HG03432 (cell line): ENCODE results near the gene RGL2.
"Not testable (repeated sequence)": the region's sequence is repeated elsewhere in the genome, so short reads cannot be mapped to it uniquely, and the experiment has no call there.

Source experiments
- ATAC-seq: cut with Tn5 transposase; IDR thresholded peaks from one replicate; pipeline ENCODE4 v1.9.1; 2021; ENCODE audit warnings: mild to moderate bottlenecking, moderate library complexity; ENCODE audit not compliant: unreplicated experiment

Gene RGL2

DNA sequence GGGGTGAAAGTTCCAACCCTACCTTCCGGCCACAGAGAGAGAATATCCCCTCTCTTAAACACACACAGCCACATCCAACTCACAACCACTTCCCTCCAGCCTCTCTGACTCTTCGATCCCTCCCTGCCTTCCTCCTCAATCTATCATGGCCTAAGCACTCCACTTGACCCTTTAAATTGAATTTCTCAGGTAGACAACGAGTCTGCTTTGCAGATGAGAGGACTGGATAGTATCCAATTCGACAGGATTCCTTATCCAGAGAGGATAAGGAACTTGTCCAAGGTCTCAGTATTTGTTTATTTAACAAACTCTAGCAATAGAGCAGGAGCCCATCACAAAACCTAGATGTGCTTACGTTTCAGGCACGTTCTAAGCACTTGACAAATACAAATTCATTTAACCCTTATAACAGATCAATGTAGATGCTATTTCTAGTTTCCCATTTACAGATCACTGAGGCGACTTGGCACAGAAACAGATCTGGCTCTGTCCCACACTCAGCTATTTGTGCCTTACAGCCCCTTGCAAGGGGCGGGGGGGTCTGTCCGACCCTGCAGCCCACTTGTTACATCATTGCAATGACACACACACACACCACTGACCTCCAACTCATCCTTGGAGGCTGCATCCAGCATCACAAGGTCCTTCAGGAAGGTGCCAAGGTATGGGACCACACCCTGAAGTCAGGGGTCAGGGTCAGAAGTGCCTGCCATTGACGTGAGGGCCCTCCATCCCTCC lies 4.5 kb downstream of the RGL2 start:
- ATAC-seq: no peak

- no peak for ATAC-seq
Measured at GRCh38 chr6:33292996-33293682, 5.6 kb downstream of the RGL2 start.

GRCh38 chr6:33290459-33290858 lies 8.3 kb downstream of the RGL2 start:
- ATAC-seq: no peak

DNA sequence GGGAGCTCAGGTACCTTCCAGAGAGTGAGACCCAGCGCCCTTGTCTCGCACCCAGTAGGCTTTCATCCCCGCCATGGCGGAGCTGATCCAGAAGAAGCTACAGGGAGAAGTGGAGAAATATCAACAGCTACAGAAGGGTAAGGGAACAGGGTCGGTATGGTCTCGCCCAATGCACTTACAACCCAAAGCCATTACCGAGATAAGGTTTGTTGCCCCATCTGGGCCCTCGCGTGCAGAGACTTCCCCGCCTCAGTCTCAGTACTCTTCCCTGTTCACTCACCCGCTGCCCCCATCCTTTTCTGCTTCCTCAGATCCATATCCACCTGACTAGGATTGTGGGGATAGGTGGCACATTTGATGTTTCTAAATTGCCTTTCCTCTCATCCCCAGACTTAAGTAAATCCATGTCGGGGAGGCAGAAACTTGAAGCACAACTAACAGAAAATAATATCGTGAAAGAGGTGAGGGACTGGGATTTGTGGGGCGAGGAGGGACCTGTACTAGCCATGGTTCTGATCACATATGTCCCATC lies 8.9 kb downstream of the RGL2 start:
- no peak for ATAC-seq

- peak; percentile 84 for ATAC-seq
Measured at GRCh38 chr6:33288921-33289783, 9.6 kb downstream of the RGL2 start, which contains the start of the genes PFDN6 and WDR46. Gene PFDN6 (plus strand): TSS chr6:33289601. CDS start chr6:33289857, 256 bp downstream. Gene WDR46 (minus strand): TSS chr6:33289239. CDS start chr6:33289170, 69 bp downstream.

GRCh38 chr6:33288141-33288920 lies 10.4 kb downstream of the RGL2 start:
- ATAC-seq: no peak

DNA sequence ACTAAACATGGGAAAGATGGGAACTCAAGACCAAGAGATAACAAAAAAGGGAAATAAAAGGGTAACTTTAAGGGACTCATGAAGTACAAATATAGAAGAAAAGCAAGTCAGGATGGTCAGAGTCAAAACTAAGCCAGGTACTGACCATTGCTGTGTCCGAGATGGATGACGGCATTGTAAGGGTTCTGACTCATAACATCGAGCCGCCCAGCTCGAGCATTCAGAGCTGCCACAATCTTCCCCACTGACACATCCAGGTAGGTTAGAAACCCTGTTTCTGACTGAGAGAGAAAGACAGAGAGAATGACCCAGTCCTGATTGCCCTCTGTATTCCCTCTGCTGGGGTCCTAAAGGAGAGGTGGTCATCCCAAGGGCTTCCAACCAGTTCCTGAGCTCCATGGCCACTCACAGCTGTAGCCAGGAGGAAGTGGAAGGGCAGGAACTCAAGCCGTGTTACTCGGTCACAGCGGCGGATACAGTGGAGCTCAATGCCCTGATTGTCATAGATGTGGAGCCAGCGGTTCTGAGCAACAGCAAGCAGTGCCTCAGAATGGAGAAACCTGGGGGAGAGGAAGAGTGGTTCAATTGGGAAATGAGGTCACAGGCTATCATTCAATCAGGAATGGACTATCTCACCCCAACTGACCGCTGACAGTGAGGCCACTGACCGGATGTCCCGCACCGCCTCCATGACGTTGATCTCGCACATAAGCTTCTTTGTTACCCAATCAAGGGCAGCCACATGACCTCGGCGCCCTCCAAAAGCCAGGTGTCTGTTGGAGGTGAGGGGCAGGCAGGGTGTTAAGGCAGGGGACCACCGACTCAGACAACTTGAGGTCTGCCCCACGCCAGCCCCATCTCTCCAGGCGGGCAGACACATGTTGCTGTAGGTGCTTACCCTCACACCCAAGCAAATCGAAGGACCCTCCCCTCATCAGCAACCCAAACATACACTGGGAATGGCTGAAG lies 11.5 kb downstream of the RGL2 start:
- no peak for ATAC-seq

GRCh38 chr6:33285214-33285613 lies 13.5 kb downstream of the RGL2 start:
- not testable (repeated sequence) for ATAC-seq

DNA sequence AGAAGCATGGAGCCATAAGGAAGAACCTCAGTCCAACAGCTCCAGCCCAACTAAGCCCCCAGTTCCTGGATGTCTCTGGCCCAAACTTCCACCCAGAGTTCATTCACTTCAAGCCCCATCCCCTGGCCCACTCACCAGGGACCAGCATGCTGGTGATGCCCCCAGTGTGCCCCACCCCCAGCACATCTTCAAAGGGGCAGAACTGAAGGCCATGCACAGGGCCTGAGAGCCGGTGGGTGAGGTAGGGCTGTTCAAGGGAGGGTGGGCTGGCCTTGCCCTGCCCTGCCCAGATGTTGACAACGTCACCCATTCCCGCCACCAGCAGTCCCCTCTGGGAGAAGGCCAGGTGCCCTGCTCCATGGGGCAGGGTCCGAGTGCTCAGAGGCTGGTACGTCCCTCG lies 18.2 kb downstream of the RGL2 start:
- no peak for ATAC-seq

- no peak for ATAC-seq
Measured at GRCh38 chr6:33279971-33280511, 18.7 kb downstream of the RGL2 start.

GRCh38 chr6:33279257-33279695 lies 19.5 kb downstream of the RGL2 start:
- no peak for ATAC-seq

DNA sequence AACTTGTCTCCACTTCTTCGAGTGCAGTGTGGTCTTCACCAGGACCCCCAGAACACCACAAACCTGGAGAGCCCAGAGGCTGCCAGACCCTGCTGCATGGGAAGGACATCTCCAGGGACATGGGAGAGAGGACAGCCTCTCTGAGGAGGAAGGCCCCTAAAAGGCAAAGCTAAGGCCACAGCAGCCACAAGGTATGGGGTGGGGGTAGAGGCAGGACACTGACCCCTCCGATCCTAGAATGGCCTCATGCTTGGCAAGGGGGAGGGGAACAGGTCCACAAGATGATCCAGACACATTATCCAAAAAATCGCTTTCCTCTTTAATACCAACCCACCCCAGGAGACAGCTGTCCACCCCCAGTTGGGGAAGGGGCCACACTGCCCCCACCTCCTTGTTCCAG lies 19.9 kb downstream of the RGL2 start:
- ATAC-seq: no peak

GRCh38 chr6:33278392-33278741 lies 20.4 kb downstream of the RGL2 start:
- no peak for ATAC-seq

DNA sequence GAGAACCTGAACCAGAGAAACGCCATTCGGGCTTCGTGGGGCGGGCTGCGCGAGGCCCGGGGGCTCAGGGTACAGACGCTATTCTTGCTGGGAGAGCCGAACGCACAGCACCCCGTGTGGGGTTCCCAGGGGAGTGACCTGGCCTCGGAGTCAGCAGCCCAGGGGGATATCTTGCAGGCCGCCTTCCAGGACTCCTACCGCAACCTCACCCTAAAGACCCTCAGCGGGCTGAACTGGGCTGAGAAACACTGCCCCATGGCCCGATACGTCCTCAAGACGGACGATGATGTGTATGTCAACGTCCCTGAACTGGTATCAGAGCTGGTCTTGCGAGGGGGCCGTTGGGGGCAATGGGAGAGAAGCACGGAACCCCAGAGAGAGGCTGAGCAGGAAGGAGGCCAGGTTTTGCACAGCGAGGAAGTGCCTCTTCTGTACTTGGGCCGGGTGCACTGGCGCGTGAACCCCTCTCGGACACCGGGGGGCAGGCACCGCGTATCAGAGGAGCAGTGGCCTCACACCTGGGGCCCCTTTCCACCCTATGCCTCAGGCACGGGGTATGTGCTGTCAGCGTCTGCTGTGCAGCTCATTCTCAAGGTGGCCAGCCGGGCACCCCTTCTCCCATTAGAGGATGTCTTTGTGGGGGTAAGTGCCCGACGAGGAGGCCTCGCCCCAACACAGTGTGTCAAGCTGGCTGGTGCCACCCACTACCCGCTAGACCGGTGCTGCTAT lies 20.9 kb downstream of the RGL2 start:
- peak; percentile 10 for ATAC-seq

DNA sequence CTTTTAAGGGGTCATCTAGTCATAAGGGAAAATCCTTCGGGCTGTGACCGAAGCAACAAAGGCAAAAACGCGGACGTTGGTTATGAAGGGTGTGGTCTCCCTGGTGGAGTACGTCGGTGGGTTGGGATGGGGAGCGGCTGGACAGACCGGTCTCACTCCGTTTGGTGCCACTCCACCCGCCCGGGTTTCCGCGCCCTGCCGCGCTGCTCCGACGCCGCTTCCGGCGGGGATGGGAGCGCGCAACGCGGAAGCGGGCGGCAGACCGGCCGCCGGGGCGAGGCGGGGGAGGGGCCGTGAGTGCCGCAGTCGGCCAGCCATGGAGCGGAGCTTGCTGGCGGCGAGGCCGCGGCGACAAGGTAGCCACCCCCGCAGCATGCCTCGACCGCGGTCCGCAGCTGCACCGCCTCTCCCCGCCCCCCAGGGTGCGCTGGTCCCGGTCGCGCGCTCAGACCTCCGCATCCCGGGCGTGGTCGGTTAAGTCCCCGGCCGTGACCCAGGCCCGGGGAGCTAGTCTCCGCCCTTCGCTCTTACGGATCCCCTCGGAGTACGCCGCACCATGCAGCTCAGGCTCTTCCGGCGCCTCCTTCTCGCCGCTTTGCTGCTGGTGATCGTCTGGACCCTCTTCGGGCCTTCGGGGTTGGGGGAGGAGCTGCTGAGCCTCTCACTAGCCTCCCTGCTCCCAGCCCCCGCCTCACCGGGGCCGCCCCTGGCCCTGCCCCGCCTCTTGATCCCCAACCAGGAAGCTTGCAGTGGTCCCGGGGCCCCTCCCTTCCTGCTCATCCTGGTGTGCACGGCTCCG lies 21.7 kb downstream of the RGL2 start, which contains the start of gene B3GALT4:
Gene B3GALT4, plus strand, starts transcription at position 260 of the 799 bp plus-strand sequence. Its CDS starts 297 bp downstream, at position 557.
- ATAC-seq: peak; percentile 66

GRCh38 chr6:33276581-33276863 lies 22.2 kb downstream of the RGL2 start:
- no peak for ATAC-seq

- not testable (repeated sequence) for ATAC-seq
Measured at GRCh38 chr6:33275795-33276580, 22.8 kb downstream of the RGL2 start.
